Type B pancreatic cell (in vitro differentiated cells): ENCODE data around the gene ITGA8. TPM values are rescaled to one million over a fixed set of nuclear protein-coding genes. Genes with fewer than 3 reads are reported as not detected.

Source experiments
- DNase-seq: peaks from one replicate; pipeline ENCODE4 v3.0.0; 2021; ENCODE audit warnings: mixed read lengths; ENCODE audit not compliant: unreplicated experiment; ENCODE audit errors: extremely low spot score
- H3K27ac Mint-ChIP-seq: 2 replicates; pipeline ENCODE4 v1.8.0; 2021; ENCODE audit warnings: mild to moderate bottlenecking, mixed read lengths
- H3K27me3 Mint-ChIP-seq: 2 replicates; pipeline ENCODE4 v1.8.0; 2021; ENCODE audit warnings: mixed read lengths
- H3K36me3 Mint-ChIP-seq: 2 replicates; pipeline ENCODE4 v1.8.0; 2021; ENCODE audit warnings: mixed read lengths
- H3K4me1 Mint-ChIP-seq: one replicate; pipeline ENCODE4 v1.8.0; 2021; ENCODE audit warnings: mixed read lengths; ENCODE audit not compliant: unreplicated experiment
- H3K4me3 Mint-ChIP-seq: 2 replicates; pipeline ENCODE4 v1.8.0; 2021; ENCODE audit warnings: mild to moderate bottlenecking, mixed read lengths
- H3K9me3 Mint-ChIP-seq: 2 replicates; pipeline ENCODE4 v1.8.0; 2021; ENCODE audit warnings: mixed read lengths
- total RNA-seq: library from RNA; stranded (reverse); gene quantifications from 2 replicates; pipeline ENCODE4 v1.2.1, GENCODE V29; 2021; ENCODE audit warnings: low replicate concordance
- TF ChIP-seq, protein P1 (sequence below): fragments of 200-600 bp; sonication (generic); conservative IDR thresholded peaks from 2 replicates; pipeline ENCODE4 v1.5.0; 2021; ENCODE audit warnings: antibody characterized with exemption, mild to moderate bottlenecking

The ITGA8 gene
- total RNA-seq, 1 donor from 2014 or later: 10.1 TPM

DNA sequence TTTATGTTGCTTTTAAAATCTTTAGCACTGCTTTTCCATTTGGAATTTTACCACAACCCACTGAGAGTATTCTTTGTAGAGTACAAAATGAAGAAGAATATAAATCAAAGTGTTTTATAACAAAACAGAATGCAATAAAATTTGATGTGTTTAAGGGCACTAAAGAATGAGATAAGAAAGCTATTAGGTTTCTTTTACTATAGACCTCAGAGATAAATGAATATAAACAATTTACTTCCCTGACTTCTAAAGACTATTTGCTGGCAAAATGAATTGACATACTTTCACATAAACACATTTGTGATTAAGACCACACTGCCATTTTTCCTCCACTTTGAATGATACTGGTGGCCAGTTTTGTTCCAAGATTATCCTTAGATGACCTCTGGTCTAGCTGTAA lies 124.5 kb downstream of the ITGA8 start:
- Mint-ChIP-seq H3K36me3 (no peaks in the 10 kb centered on the region), H3K9me3 (peaks cover 4% of the 10 kb centered on the region), H3K4me3 (no peak overlapping the region), H3K27me3 (no peaks in the 10 kb centered on the region), H3K27ac (no peak overlapping the region), H3K4me1 (peaks cover 11% of the 10 kb centered on the region)
- TF ChIP-seq, protein P1, sequence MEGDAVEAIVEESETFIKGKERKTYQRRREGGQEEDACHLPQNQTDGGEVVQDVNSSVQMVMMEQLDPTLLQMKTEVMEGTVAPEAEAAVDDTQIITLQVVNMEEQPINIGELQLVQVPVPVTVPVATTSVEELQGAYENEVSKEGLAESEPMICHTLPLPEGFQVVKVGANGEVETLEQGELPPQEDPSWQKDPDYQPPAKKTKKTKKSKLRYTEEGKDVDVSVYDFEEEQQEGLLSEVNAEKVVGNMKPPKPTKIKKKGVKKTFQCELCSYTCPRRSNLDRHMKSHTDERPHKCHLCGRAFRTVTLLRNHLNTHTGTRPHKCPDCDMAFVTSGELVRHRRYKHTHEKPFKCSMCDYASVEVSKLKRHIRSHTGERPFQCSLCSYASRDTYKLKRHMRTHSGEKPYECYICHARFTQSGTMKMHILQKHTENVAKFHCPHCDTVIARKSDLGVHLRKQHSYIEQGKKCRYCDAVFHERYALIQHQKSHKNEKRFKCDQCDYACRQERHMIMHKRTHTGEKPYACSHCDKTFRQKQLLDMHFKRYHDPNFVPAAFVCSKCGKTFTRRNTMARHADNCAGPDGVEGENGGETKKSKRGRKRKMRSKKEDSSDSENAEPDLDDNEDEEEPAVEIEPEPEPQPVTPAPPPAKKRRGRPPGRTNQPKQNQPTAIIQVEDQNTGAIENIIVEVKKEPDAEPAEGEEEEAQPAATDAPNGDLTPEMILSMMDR: no peak
- no peak for DNase-seq

DNA sequence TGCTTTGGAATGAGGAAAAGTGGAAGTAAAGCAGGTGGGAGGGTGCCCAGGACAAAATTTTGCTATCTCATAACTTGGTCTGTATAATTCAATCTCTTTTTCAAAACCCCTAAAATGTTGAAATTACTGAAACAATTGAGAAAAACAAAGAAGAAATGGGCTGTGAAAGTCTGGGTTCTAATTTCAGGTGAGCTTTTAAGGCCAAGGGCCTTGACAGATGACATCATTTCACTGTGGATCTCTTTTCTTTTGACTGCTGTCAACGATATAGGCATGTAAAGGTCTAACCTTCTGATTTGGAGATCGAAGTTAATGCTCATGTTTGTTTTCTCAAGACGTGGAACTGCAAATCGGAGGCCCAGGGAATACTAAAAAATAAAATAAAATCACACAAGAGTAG lies 127.8 kb downstream of the ITGA8 start:
- no peaks in the 10 kb centered on the region for H3K36me3 Mint-ChIP-seq
- H3K4me3 Mint-ChIP-seq: no peak overlapping the region
- H3K27ac Mint-ChIP-seq: no peak overlapping the region
- no peaks in the 10 kb centered on the region for H3K27me3 Mint-ChIP-seq
- TF ChIP-seq, protein P1: no peak
- peaks cover 14% of the 10 kb centered on the region for H3K4me1 Mint-ChIP-seq
- no peak for DNase-seq
- peaks cover 4% of the 10 kb centered on the region for H3K9me3 Mint-ChIP-seq

DNA sequence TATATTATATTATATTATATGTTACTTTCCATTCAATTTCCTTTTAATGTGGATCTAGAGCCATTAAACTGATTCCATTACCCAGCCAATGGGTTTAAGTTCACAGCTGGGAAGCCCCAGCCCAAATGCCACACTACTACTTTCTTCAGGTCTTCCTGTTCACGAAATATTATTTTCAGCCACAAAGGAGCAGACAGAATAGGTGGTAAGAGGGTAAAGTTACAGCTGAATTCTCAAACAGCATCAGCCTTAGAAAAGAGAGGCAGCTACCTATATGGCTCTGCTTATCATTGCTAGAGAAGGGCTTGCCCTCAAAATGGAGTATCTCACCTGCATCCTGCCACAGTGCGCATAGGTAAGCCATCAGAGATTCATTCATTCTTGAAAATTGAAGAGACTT lies 128.3 kb downstream of the ITGA8 start:
- no peak overlapping the region for H3K4me3 Mint-ChIP-seq

DNA sequence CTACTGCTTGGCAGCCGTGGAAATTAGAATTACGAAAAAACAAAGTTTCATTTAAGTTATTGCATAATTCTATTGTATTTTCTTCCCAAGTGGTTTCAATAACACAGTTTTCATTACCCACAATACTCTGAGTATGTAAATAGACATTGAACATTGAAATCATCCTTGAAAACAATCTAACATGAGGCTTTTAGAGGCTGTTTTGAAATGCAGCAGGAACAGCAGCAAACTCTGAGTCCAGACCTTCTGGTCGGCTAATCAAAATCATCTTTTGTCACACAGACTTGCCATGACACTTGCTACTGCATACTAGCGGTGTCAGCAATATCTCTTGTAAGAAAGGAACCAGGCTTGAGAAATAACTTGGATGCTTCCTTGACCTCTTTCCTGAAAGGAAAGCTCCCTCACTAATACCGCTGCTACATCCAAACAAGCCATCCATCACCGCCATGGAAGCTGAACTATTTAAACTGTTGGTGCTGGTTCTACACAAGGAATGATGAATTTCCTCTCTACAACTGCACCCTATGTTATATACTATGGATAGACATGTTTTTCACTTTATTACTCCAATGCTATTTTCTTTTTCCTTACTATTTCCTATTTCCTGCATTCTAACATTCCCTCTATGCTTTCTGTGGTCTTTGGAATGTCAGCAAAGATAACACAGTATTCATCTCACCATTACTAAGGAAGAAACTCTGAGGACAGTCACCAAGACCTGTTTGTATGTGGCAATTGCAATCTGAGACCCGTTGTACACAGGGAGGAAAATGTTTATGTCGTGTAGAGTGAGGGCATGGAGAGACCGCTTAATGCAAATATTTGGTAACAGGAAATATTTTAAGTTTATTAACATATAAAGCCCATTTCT lies 130.8 kb downstream of the ITGA8 start:
- H3K36me3 Mint-ChIP-seq: no peaks in the 10 kb centered on the region
- H3K4me3 Mint-ChIP-seq: no peak overlapping the region
- H3K9me3 Mint-ChIP-seq: peaks cover 4% of the 10 kb centered on the region
- H3K4me1 Mint-ChIP-seq: peaks cover 6% of the 10 kb centered on the region
- TF ChIP-seq, protein P1: no peak
- H3K27ac Mint-ChIP-seq: no peak overlapping the region
- H3K27me3 Mint-ChIP-seq: no peaks in the 10 kb centered on the region
- no peak for DNase-seq

More for the DNA sequence above, 128.3 kb downstream of the ITGA8 start:
- no peak overlapping the region for H3K27ac Mint-ChIP-seq
- no peaks in the 10 kb centered on the region for H3K36me3 Mint-ChIP-seq
- DNase-seq: no peak
- H3K4me1 Mint-ChIP-seq: peaks cover 12% of the 10 kb centered on the region
- H3K27me3 Mint-ChIP-seq: no peaks in the 10 kb centered on the region
- peaks cover 4% of the 10 kb centered on the region for H3K9me3 Mint-ChIP-seq
- TF ChIP-seq, protein P1: no peak

DNA sequence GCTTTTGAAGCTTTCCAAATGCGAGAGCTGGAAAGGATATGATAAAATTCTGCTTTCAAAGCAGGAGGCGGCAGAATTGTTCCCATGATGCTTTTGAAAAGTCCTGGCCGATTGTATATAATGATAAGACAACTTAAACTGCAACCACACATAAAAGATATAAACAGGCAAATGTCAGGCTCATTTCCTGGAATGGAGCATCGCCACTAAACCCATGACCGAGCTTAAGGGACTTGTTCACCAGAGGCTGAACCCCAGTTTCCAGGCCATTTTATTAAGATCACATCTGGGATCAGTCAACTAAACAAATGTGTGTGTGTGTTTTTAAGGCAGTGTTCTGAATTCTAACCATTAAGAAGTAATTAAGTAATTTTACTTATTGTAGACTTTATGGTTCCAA lies 131.6 kb downstream of the ITGA8 start:
- H3K4me3 Mint-ChIP-seq: no peak overlapping the region
- H3K4me1 Mint-ChIP-seq: peaks cover 6% of the 10 kb centered on the region
- peaks cover under 1% of the 10 kb centered on the region for H3K9me3 Mint-ChIP-seq
- DNase-seq: no peak
- TF ChIP-seq, protein P1: no peak
- H3K36me3 Mint-ChIP-seq: no peaks in the 10 kb centered on the region
- no peaks in the 10 kb centered on the region for H3K27me3 Mint-ChIP-seq
- no peak overlapping the region for H3K27ac Mint-ChIP-seq
